Prostate gland (tissue), 2 donors: ENCODE data around the gene CACNG5.

Source experiments
- CTCF ChIP-seq, 4 experiments: fragments of 200-600 bp in 2 of 4; fragments of 450-650 bp in 2 of 4; sonication (generic) in 2 of 4; IDR thresholded peaks; 1 replicate in 3 of 4; 2 replicates in 1 of 4; pipeline ENCODE4 v1.5.1; 2016 to 2019; ENCODE audit warnings: antibody characterized with exemption in 4 of 4, mild to moderate bottlenecking in 2 of 4, moderate library complexity in 2 of 4
- POLR2AphosphoS5 ChIP-seq: sonication (generic); formaldehyde crosslinking; IDR thresholded peaks from one replicate; pipeline ENCODE4 v1.6.1; 2017; ENCODE audit warnings: antibody characterized with exemption

- TF ChIP-seq CTCF (IDR thresholded peaks at IDR 0.05) (no peak), POLR2AphosphoS5 (no peak)
These were observed 1.4 kb downstream of the CACNG5 start for GRCh38 chr17:66836063-66837005.
